Mesenchymal stem cell (in vitro differentiated cells and primary cell): Measurements from ENCODE around the gene CPXM2.

Source experiments
- DNase-seq: peaks from one replicate; pipeline ENCODE4 v3.0.0-alpha.2; 2013
- H2AFZ ChIP-seq: one replicate; pipeline ENCODE4 v1.6.1; 2013; ENCODE audit warnings: low read depth, mild to moderate bottlenecking, control low read depth, inconsistent platforms, low read length, moderate library complexity
- H2AK5ac ChIP-seq: 2 replicates; pipeline ENCODE4 v1.6.1; 2013; ENCODE audit warnings: low read length, moderate library complexity, mild to moderate bottlenecking, inconsistent platforms; ENCODE audit not compliant: severe bottlenecking
- H2BK120ac ChIP-seq: one replicate; pipeline ENCODE4 v1.6.1; 2013; ENCODE audit warnings: low read depth, mild to moderate bottlenecking, inconsistent platforms, low read length, moderate library complexity
- H2BK12ac ChIP-seq, 2 experiments: one replicate each; pipeline ENCODE4 v1.6.1; 2013; ENCODE audit warnings: inconsistent platforms in 2 of 2, low read length in 2 of 2, mild to moderate bottlenecking in 2 of 2, moderate library complexity in 2 of 2, control low read depth in 1 of 2
- H2BK15ac ChIP-seq: one replicate; pipeline ENCODE4 v1.6.1; 2013; ENCODE audit warnings: mild to moderate bottlenecking, low read depth, inconsistent platforms; ENCODE audit not compliant: poor library complexity, severe bottlenecking
- H2BK5ac ChIP-seq: 2 replicates; pipeline ENCODE4 v1.6.1; 2013; ENCODE audit warnings: low read depth, mild to moderate bottlenecking, low read length, control low read depth, inconsistent platforms; ENCODE audit not compliant: poor library complexity, severe bottlenecking
- H3K14ac ChIP-seq, 2 experiments: one replicate each; pipeline ENCODE4 v1.6.1; 2013; ENCODE audit warnings: inconsistent platforms in 2 of 2, low read length in 2 of 2, control low read depth in 1 of 2, mild to moderate bottlenecking in 1 of 2, moderate library complexity in 1 of 2
- H3K18ac ChIP-seq, 2 experiments: one replicate each; pipeline ENCODE4 v1.6.1; 2013; ENCODE audit warnings: inconsistent platforms in 2 of 2, low read length in 2 of 2, control low read depth in 1 of 2, low read depth in 1 of 2, mild to moderate bottlenecking in 1 of 2
- H3K23ac ChIP-seq, 2 experiments: one replicate each; pipeline ENCODE4 v1.6.1; 2013; ENCODE audit warnings: inconsistent platforms in 2 of 2, low read length in 2 of 2, mild to moderate bottlenecking in 2 of 2, moderate library complexity in 2 of 2, control low read depth in 1 of 2
- H3K27ac ChIP-seq: 2 replicates; pipeline ENCODE4 v1.5.1; 2013; ENCODE audit warnings: mild to moderate bottlenecking, moderate library complexity, low read length, control low read depth, inconsistent platforms; ENCODE audit not compliant: poor library complexity, severe bottlenecking
- H3K27me3 ChIP-seq, 2 experiments: 2 replicates each; pipeline versions ENCODE4 v1.6.1 to v1.7.0; 2013; ENCODE audit warnings: low read length in 2 of 2, mild to moderate bottlenecking in 2 of 2, moderate library complexity in 2 of 2, control low read depth in 1 of 2, inconsistent platforms in 1 of 2; ENCODE audit not compliant: control insufficient read depth in 1 of 2, insufficient read depth in 1 of 2
- H3K36me3 ChIP-seq, 2 experiments: 2 replicates each; pipeline versions ENCODE4 v1.6.1 to v1.7.0; 2013; ENCODE audit warnings: low read length in 2 of 2, control low read depth in 1 of 2, inconsistent platforms in 1 of 2, low read depth in 1 of 2, mild to moderate bottlenecking in 1 of 2; ENCODE audit not compliant: insufficient read depth in 2 of 2, control insufficient read depth in 1 of 2
- H3K4ac ChIP-seq, 2 experiments: one replicate each; pipeline ENCODE4 v1.6.1; 2013; ENCODE audit warnings: inconsistent platforms in 2 of 2, low read length in 2 of 2, mild to moderate bottlenecking in 2 of 2, moderate library complexity in 2 of 2, control low read depth in 1 of 2, low read depth in 1 of 2
- H3K4me1 ChIP-seq: 2 replicates; pipeline ENCODE4 v1.6.1; 2013; ENCODE audit warnings: low read depth, low read length, control low read depth; ENCODE audit not compliant: control insufficient read depth, insufficient read depth
- H3K4me2 ChIP-seq: 2 replicates; pipeline ENCODE4 v1.6.1; 2013; ENCODE audit warnings: low read length, mild to moderate bottlenecking, inconsistent platforms; ENCODE audit not compliant: poor library complexity, severe bottlenecking
- H3K4me3 ChIP-seq, 2 experiments: 2 replicates each; pipeline versions ENCODE4 v1.5.1 to v1.7.0; 2013; ENCODE audit warnings: low read length in 2 of 2, mild to moderate bottlenecking in 2 of 2, control low read depth in 1 of 2, low read depth in 1 of 2; ENCODE audit not compliant: insufficient read depth in 1 of 2
- H3K79me1 ChIP-seq: replicated peaks from 2 replicates; pipeline ENCODE4 v1.6.1; 2013; ENCODE audit warnings: mild to moderate bottlenecking, control low read depth, low read length, inconsistent platforms; ENCODE audit not compliant: poor library complexity, severe bottlenecking
- H3K9ac ChIP-seq: 2 replicates; pipeline ENCODE4 v1.7.0; 2013; ENCODE audit warnings: mild to moderate bottlenecking, low read length, moderate library complexity
- H3K9me3 ChIP-seq: 2 replicates; pipeline ENCODE4 v1.7.0; 2013; ENCODE audit warnings: mild to moderate bottlenecking, low read length; ENCODE audit not compliant: control insufficient read depth
- H4K8ac ChIP-seq: one replicate; pipeline ENCODE4 v1.6.1; 2013; ENCODE audit warnings: inconsistent platforms, mild to moderate bottlenecking, low read length, moderate library complexity
- H4K91ac ChIP-seq: one replicate; pipeline ENCODE4 v1.6.1; 2013; ENCODE audit warnings: mild to moderate bottlenecking, low read length, inconsistent platforms
- WGBS: methylation state at CpG from one replicate; pipeline ENCODE4 v1.1.7; 2013; ENCODE audit warnings: mixed read lengths; 5-methylcytosine and 5-hydroxymethylcytosine counted together

Gene CPXM2

DNA sequence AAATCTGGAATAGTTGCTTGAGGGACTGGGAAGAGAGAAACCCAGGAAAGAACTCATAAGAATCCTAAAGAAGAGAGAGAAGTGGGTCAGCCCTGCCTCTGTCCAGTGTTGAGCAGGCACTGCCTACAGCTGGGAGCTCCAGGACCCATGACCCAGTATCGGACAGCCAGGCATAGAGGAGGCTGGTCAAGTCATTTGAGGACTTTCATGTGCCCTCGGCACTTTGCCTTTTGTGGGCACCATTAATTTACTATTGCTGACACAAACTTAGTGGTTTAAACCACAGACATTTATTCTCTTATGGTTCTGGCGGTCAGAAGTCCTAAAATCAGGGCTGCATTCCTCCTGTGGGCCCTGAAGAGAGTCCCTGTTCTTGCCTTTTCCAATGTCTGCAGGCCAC is 60.3 kb downstream of the CPXM2 start:
- H2BK12ac ChIP-seq: no peak overlapping the region
- H3K79me1 ChIP-seq: no peaks in the 10 kb centered on the region
- peaks cover 11% of the 10 kb centered on the region for H3K9me3 ChIP-seq
- no peak overlapping the region for H4K8ac ChIP-seq
- no peak overlapping the region for H2BK5ac ChIP-seq
- no peak overlapping the region for H4K91ac ChIP-seq
- no peak overlapping the region for H2AFZ ChIP-seq
- no peak overlapping the region for H3K9ac ChIP-seq
- DNase-seq: no peak
- no peak overlapping the region for H2AK5ac ChIP-seq
- H2BK120ac ChIP-seq: no peak overlapping the region
- no peaks in the 10 kb centered on the region for H3K4me1 ChIP-seq
- no peak overlapping the region for H3K4me3 ChIP-seq
- H3K36me3 ChIP-seq: peaks cover 0 to 2% of the 10 kb centered on the region in 2 experiments
- H3K4me2 ChIP-seq: no peak overlapping the region
- peaks cover 0 to under 1% of the 10 kb centered on the region in 2 experiments for H3K27me3 ChIP-seq
- no peak overlapping the region for H3K14ac ChIP-seq
- no peak overlapping the region for H3K18ac ChIP-seq
- H2BK15ac ChIP-seq: no peak overlapping the region
- H3K23ac ChIP-seq: no peak overlapping the region
- 51% methylated on average over 3 of the region's 3 CpGs for WGBS
- H3K27ac ChIP-seq: no peak overlapping the region
- no peak overlapping the region for H3K4ac ChIP-seq

GRCh38 chr10:123821136-123821535 is 70.5 kb downstream of the CPXM2 start:
- no peaks in the 10 kb centered on the region for H3K4me1 ChIP-seq
- no peak overlapping the region for H4K8ac ChIP-seq
- H2BK5ac ChIP-seq: no peak overlapping the region
- no peak overlapping the region for H3K14ac ChIP-seq
- no peak overlapping the region for H3K4ac ChIP-seq
- no peak overlapping the region for H2AK5ac ChIP-seq
- H3K9me3 ChIP-seq: no peaks in the 10 kb centered on the region
- no peak overlapping the region for H2BK12ac ChIP-seq
- no peak overlapping the region for H3K23ac ChIP-seq
- H3K18ac ChIP-seq: no peak overlapping the region
- H3K4me3 ChIP-seq: no peak overlapping the region
- DNase-seq: no peak
- 53% methylated on average over 2 of the region's 2 CpGs for WGBS
- H3K36me3 ChIP-seq: no peaks in the 10 kb centered on the region
- no peak overlapping the region for H3K9ac ChIP-seq
- H3K27ac ChIP-seq: no peak overlapping the region
- H3K4me2 ChIP-seq: no peak overlapping the region
- H3K79me1 ChIP-seq: no peaks in the 10 kb centered on the region
- H4K91ac ChIP-seq: no peak overlapping the region
- H2AFZ ChIP-seq: no peak overlapping the region
- H2BK120ac ChIP-seq: no peak overlapping the region
- no peaks in the 10 kb centered on the region for H3K27me3 ChIP-seq
- H2BK15ac ChIP-seq: no peak overlapping the region

DNA sequence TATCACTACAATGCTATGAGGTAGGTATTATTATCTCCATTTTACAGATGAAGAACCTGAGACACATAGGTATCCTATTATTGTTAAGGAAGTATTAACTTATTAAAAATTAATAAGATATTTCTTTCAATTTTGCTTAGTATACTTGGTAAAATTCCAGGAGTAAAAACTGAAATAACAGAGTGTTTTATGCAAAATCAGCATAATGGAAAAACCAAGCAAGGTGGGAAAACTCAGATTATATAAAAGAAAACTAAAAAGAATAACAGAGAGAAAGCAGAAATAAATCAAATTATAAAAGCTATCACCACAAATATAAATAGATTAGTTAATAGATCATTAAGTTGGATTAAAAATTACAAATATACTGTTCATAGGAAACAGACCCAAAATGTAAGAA is 82.0 kb downstream of the CPXM2 start:
- H3K4me3 ChIP-seq: no peak overlapping the region
- no peaks in the 10 kb centered on the region for H3K27me3 ChIP-seq
- no peak overlapping the region for H2BK5ac ChIP-seq
- no peaks in the 10 kb centered on the region for H3K36me3 ChIP-seq
- no peak for DNase-seq
- H3K4me2 ChIP-seq: no peak overlapping the region
- H4K8ac ChIP-seq: no peak overlapping the region
- H4K91ac ChIP-seq: no peak overlapping the region
- H3K4me1 ChIP-seq: no peaks in the 10 kb centered on the region
- no peak overlapping the region for H3K18ac ChIP-seq
- no peaks in the 10 kb centered on the region for H3K9me3 ChIP-seq
- no peak overlapping the region for H2BK15ac ChIP-seq
- H3K9ac ChIP-seq: no peak overlapping the region
- no peak overlapping the region for H2AK5ac ChIP-seq
- H3K27ac ChIP-seq: no peak overlapping the region
- H3K14ac ChIP-seq: no peak overlapping the region
- no peak overlapping the region for H2BK12ac ChIP-seq
- no peaks in the 10 kb centered on the region for H3K79me1 ChIP-seq
- no peak overlapping the region for H3K23ac ChIP-seq
- H2AFZ ChIP-seq: no peak overlapping the region
- no peak overlapping the region for H2BK120ac ChIP-seq
- no peak overlapping the region for H3K4ac ChIP-seq

GRCh38 chr10:123808906-123809305 is 82.7 kb downstream of the CPXM2 start:
- no peaks in the 10 kb centered on the region for H3K27me3 ChIP-seq
- no peaks in the 10 kb centered on the region for H3K9me3 ChIP-seq
- no peaks in the 10 kb centered on the region for H3K79me1 ChIP-seq
- H3K36me3 ChIP-seq: no peaks in the 10 kb centered on the region
- H2BK5ac ChIP-seq: no peak overlapping the region
- DNase-seq: peak; percentile 30
- no peak overlapping the region for H3K23ac ChIP-seq
- no peak overlapping the region for H2BK12ac ChIP-seq
- no peaks in the 10 kb centered on the region for H3K4me1 ChIP-seq
- H2BK120ac ChIP-seq: no peak overlapping the region
- no peak overlapping the region for H2AK5ac ChIP-seq
- no peak overlapping the region for H3K4me3 ChIP-seq
- no peak overlapping the region for H3K4ac ChIP-seq
- WGBS: 56% methylated on average over 6 of the region's 6 CpGs
- H4K91ac ChIP-seq: no peak overlapping the region
- H3K14ac ChIP-seq: no peak overlapping the region
- H2BK15ac ChIP-seq: no peak overlapping the region
- H2AFZ ChIP-seq: no peak overlapping the region
- H3K4me2 ChIP-seq: no peak overlapping the region
- H4K8ac ChIP-seq: no peak overlapping the region
- H3K9ac ChIP-seq: peak overlapping the region; percentile 30
- no peak overlapping the region for H3K18ac ChIP-seq
- no peak overlapping the region for H3K27ac ChIP-seq
